GM12892 (cell line): ENCODE measurements around the gene IL17C.

Source experiments
- DNase-seq: peaks from one replicate; pipeline ENCODE4 v3.0.0; 2011; ENCODE audit not compliant: insufficient read length
- FAIRE-seq: peaks from 2 replicates; lab custom pipeline; 2011; peaks lifted over from hg19 to GRCh38; lab: Jason Lieb, UNC
- POLR2A ChIP-seq: IDR thresholded peaks from 2 replicates; pipeline ENCODE4 v1.6.1; 2011; ENCODE audit warnings: low read depth, low read length, control low read depth
- POLR2AphosphoS5 ChIP-seq: IDR thresholded peaks from 2 replicates; pipeline ENCODE4 v1.6.1; 2011; ENCODE audit warnings: low read depth, low read length, control low read depth
- TAF1 ChIP-seq: IDR thresholded peaks from 2 replicates; pipeline ENCODE4 v1.6.1; 2011; ENCODE audit warnings: low read depth, mild to moderate bottlenecking, control low read depth, low read length, borderline replicate concordance

IL17C gene

DNA sequence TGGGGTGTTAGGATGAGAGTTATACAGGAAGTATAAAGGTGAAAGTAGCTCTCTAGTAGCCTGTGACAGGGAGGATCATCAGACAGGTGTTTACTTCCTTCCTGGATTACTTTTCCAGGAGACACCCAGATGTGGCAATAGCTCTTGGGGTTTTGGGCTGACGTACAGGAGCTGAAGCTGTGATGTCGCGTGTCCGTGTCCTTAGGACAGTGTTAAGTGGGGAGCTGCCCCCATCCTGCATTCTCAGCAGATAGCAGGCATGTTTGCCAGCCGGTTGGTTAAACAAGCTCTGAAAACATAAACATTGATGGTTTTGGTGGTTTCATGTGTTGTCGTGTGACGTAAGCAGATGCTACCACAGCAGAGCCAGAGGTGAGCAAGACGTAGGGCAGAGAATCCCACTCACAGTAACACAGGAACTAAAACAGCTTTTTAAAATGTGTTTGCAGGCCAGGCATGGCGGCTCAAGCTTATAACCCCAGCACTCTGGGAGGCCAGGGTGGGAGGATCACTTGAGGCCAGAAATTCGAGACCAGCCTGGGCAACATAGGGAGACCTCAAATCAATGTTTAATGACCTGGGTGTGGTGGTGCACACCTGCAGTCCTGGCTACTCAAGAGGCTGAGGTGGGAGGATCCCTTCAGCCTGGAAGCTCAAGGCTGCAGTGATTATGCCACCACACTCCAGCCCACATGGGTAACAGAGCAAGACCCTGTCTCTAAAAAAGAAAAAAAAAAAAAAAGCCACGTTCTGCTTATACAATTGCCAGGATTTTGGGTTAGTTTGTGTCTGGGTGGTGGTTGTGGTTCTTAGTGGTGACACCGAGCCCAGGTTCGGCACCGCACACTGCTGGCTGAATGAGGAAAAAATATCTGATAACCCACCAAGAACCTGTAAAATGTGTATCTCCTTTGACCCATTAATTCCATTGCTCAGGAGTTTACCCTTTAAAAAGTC lies 18.2 kb upstream of the IL17C start:
- FAIRE-seq (no peak), DNase-seq (no peak)
- no peak for TF ChIP-seq POLR2AphosphoS5
- TF ChIP-seq TAF1: no peak
- no peak for TF ChIP-seq POLR2A

DNA sequence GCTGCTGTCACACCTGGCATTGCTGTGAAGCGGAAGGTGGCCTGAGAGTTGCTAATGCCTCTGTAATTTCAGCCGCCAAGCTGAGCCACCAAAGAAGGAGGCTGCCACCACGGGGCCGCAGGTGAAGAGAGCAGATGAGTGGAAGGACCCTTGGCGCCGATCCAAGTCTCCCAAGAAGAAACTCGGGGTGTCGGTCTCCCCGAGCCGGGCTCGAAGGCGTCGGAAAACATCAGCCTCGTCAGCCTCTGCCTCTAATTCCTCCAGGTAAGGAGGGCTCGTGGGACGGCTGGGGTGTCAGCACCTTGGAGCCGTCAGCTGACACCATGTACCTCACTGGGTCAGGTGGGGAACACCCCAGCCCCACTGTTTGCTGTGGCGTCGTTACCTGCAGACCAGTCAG lies 16.2 kb upstream of the IL17C start:
- no peak for FAIRE-seq
- TF ChIP-seq POLR2A: no peak
- TF ChIP-seq TAF1: no peak

GRCh38 chr16:88622866-88623265 lies 15.5 kb upstream of the IL17C start:
- FAIRE-seq: no peak
- TF ChIP-seq POLR2AphosphoS5 (no peak), TAF1 (no peak), POLR2A (no peak)

More for the DNA sequence above, 16.2 kb upstream of the IL17C start:
- no peak for DNase-seq

DNA sequence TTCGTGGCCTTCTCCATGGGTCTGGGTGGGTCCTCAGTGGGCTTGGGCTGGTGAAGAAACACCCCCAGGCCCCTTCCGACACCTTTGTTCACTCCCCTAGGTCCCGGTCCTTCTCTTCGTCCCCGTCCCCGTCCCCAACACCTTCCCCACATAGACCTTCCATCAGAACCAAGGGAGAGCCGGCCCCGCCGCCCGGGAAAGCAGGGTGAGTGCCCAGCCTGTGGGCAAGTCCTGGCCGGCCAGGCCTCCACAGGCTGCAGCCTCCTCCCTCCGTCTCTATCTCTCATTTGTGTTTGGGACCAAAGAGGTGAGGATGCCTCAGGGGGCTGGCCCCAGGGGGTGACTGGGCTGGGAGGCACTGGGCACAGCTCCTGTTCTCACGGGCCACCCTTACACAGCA lies 14.5 kb upstream of the IL17C start:
- TF ChIP-seq POLR2AphosphoS5 (no peak), TAF1 (no peak), POLR2A (no peak)
- FAIRE-seq (no peak), DNase-seq (no peak)

More at GRCh38 chr16:88622866-88623265, 15.5 kb upstream of the IL17C start:
- no peak for DNase-seq

- FAIRE-seq (no peak), DNase-seq (no peak)
- no peak for TF ChIP-seq POLR2AphosphoS5
- no peak for TF ChIP-seq TAF1
- no peak for TF ChIP-seq POLR2A
These were observed 13.9 kb upstream of the IL17C start for GRCh38 chr16:88624481-88624880.

GRCh38 chr16:88624977-88625576 lies 13.3 kb upstream of the IL17C start:
- TF ChIP-seq POLR2AphosphoS5 (no peak), POLR2A (no peak)
- DNase-seq (no peak), FAIRE-seq (no peak)

DNA sequence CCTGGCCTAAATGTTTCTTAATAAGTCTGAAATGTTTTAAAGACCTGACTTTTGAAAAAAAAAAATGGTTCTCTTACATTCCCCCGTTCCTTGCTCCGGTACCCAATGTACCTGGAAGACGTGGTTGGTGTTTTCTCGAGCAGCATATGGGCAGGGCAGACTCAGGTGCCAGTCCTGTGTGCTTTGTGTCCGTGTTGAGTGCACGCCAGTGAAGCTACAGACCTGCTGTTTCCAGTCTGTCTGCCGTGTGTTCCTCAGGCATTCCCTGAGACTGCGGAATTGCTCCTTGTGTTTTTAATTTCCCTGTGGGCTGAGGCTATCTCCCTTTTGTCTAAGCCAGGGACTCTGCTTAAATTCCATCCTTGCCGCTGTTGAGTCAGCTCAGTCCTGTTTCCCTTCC lies 11.7 kb upstream of the IL17C start:
- DNase-seq (no peak), FAIRE-seq (no peak)
- TF ChIP-seq POLR2A (no peak), TAF1 (no peak), POLR2AphosphoS5 (no peak)

DNA sequence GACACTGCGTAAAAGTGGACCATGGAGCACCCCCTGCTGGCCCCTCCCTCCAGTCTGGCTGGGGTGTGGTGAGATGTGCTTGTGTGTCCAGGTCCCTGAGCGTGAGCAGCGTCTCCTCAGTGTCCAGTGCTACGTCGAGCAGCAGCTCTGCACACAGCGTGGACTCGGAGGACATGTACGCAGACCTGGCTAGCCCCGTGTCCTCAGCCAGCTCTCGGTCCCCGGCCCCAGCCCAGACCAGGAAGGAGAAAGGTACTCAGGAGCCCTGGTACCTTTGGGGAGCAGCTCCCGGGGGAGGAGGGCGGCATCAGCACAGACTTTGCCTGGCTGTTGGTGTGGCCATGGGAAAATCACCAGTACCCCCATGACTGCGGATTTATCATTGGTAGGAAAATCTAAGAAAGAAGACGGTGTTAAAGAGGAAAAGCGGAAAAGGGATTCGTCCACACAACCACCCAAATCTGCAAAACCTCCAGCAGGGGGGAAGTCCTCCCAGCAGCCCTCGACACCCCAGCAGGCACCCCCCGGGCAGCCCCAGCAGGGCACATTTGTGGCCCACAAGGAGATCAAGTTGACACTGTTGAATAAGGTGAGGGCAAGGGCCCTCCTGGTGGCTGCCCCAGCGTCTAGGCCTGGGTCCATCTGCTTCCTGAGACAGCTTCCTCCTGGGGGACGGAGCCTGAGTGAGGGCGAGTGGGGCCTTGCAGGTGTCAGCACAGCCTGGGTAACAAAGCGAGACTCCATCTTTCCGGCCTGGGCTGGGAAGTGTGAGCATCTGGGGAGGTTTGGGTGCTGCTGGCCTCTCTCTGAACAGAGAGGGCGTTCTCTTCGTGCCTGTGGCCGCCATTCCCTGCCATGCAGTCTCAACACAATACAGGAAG lies 10.6 kb upstream of the IL17C start:
- TF ChIP-seq TAF1: no peak
- TF ChIP-seq POLR2AphosphoS5: no peak
- FAIRE-seq (no peak), DNase-seq (no peak)

DNA sequence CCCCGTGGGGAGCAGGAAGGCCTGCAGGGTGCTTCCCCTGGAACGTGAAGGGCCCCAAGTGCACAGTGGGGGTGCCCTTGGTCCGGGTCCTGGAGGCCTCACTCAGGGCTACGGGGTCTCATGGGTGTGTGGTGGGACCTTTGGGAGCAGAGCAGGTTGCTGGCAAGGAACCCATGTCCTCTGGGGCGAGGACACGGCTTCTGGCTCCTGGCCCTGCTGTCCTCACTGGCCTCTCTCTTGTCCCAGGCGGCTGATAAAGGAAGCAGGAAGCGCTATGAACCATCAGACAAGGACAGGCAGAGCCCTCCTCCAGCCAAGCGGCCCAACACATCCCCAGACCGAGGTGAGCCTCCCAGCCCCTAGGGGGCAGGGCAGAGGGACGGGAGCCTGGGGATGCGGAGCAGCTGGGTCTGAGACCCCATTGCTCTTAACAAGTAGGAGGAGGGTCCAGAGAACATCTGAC lies 9.8 kb upstream of the IL17C start:
- no peak for DNase-seq
- no peak for FAIRE-seq
- no peak for TF ChIP-seq POLR2A
- TF ChIP-seq TAF1: no peak
- TF ChIP-seq POLR2AphosphoS5: no peak

GRCh38 chr16:88629835-88630234 lies 8.5 kb upstream of the IL17C start:
- DNase-seq (no peak), FAIRE-seq (no peak)
- TF ChIP-seq TAF1: no peak
- TF ChIP-seq POLR2AphosphoS5: no peak
- TF ChIP-seq POLR2A: no peak

GRCh38 chr16:88630433-88630832 lies 7.9 kb upstream of the IL17C start:
- FAIRE-seq (no peak), DNase-seq (no peak)
- no peak for TF ChIP-seq POLR2A
- no peak for TF ChIP-seq POLR2AphosphoS5
